HEK293 (cell line): ENCODE data around the gene PLAAT2.

Source experiments
- CTCF ChIA-PET: fragments of 350-600 bp; formaldehyde crosslinking; extraction: SDS; loops from one replicate; lab custom pipeline; 2021; ENCODE audit warnings: antibody characterized with exemption; lab: Yijun Ruan, JAX
- POLR2A ChIA-PET: fragments of 300-600 bp; formaldehyde crosslinking; extraction: SDS; loops from one replicate; lab custom pipeline; 2020; ENCODE audit warnings: antibody characterized with exemption, inconsistent platforms; lab: Yijun Ruan, JAX
- H3K27ac ChIP-seq: fragments of 200-500 bp; sonication (Bioruptor generic); 2 replicates; pipeline ENCODE4 v1.5.1; 2014; ENCODE audit warnings: low read depth, low read length, control low read depth, inconsistent platforms; ENCODE audit errors: extremely low read depth
- H3K36me3 ChIP-seq, 2 experiments: fragments of 200-500 bp in 1 of 2; sonication (Bioruptor generic) in 1 of 2; 1 replicate in 1 of 2; 2 replicates in 1 of 2; pipeline ENCODE4 v1.5.1; 2014 to 2017; ENCODE audit warnings: inconsistent platforms in 2 of 2, low read length in 2 of 2; ENCODE audit not compliant: control insufficient read depth in 2 of 2, insufficient read depth in 1 of 2
- H3K4me1 ChIP-seq: fragments of 200-500 bp; sonication (Bioruptor generic); 2 replicates; pipeline ENCODE4 v1.5.1; 2014; ENCODE audit warnings: mild to moderate bottlenecking, low read length, inconsistent platforms; ENCODE audit not compliant: control insufficient read depth, insufficient read depth
- H3K4me3 ChIP-seq: 2 replicates; pipeline ENCODE4 v1.5.1; 2011; ENCODE audit warnings: low read depth, mild to moderate bottlenecking, control low read depth, low read length, moderate library complexity
- H3K9me3 ChIP-seq: fragments of 200-500 bp; sonication (Bioruptor generic); 2 replicates; pipeline ENCODE4 v1.5.1; 2014; ENCODE audit warnings: low read depth, low read length, inconsistent platforms; ENCODE audit not compliant: control insufficient read depth, insufficient read depth
- BCL11A ChIP-seq: fragments of 450-650 bp; formaldehyde crosslinking; IDR thresholded peaks from 2 replicates; pipeline ENCODE4 v1.5.1; 2016; ENCODE audit warnings: low read depth, missing biosample characterization, missing genetic modification characterization
- FEZF1 ChIP-seq: fragments of 450-650 bp; formaldehyde crosslinking; IDR thresholded peaks from 2 replicates; pipeline ENCODE4 v1.5.1; 2016; ENCODE audit warnings: missing biosample characterization, missing genetic modification characterization
- KLF1 ChIP-seq: fragments of 450-650 bp; formaldehyde crosslinking; IDR thresholded peaks from 2 replicates; pipeline ENCODE4 v1.5.1; 2016; ENCODE audit warnings: missing biosample characterization, missing genetic modification characterization
- KLF16 ChIP-seq: fragments of 450-650 bp; formaldehyde crosslinking; IDR thresholded peaks from 2 replicates; pipeline ENCODE4 v1.5.1; 2017; ENCODE audit warnings: missing biosample characterization, missing genetic modification characterization
- OSR2 ChIP-seq: fragments of 450-650 bp; formaldehyde crosslinking; IDR thresholded peaks from 2 replicates; pipeline ENCODE4 v1.5.1; 2016; ENCODE audit warnings: missing biosample characterization, missing genetic modification characterization
- YY1 ChIP-seq: fragments of 450-650 bp; formaldehyde crosslinking; IDR thresholded peaks from 2 replicates; pipeline ENCODE4 v1.5.1; 2018; ENCODE audit warnings: missing biosample characterization, missing genetic modification characterization
- ZEB2 ChIP-seq: fragments of 450-650 bp; formaldehyde crosslinking; IDR thresholded peaks from 2 replicates; pipeline ENCODE4 v1.5.1; 2016; ENCODE audit warnings: missing biosample characterization, missing genetic modification characterization
- ZFP69B ChIP-seq: fragments of 450-650 bp; formaldehyde crosslinking; IDR thresholded peaks from 2 replicates; pipeline ENCODE4 v1.5.1; 2016; ENCODE audit warnings: missing biosample characterization, missing genetic modification characterization
- ZNF112 ChIP-seq: fragments of 450-650 bp; formaldehyde crosslinking; IDR thresholded peaks from 2 replicates; pipeline ENCODE4 v1.5.0; 2017; ENCODE audit warnings: missing biosample characterization, missing genetic modification characterization
- ZNF121 ChIP-seq: fragments of 450-650 bp; formaldehyde crosslinking; IDR thresholded peaks from 2 replicates; pipeline ENCODE4 v1.5.1; 2016; ENCODE audit warnings: missing biosample characterization, missing genetic modification characterization
- ZNF16 ChIP-seq: fragments of 450-650 bp; formaldehyde crosslinking; IDR thresholded peaks from 2 replicates; pipeline ENCODE4 v1.5.1; 2016; ENCODE audit warnings: low read depth, missing biosample characterization, missing genetic modification characterization
- ZNF169 ChIP-seq: fragments of 450-650 bp; formaldehyde crosslinking; IDR thresholded peaks from 2 replicates; pipeline ENCODE4 v1.5.1; 2016; ENCODE audit warnings: missing biosample characterization, missing genetic modification characterization
- ZNF214 ChIP-seq: fragments of 450-650 bp; formaldehyde crosslinking; IDR thresholded peaks from 2 replicates; pipeline ENCODE4 v1.5.1; 2017; ENCODE audit warnings: missing biosample characterization, mild to moderate bottlenecking, missing genetic modification characterization, borderline replicate concordance
- ZNF239 ChIP-seq: fragments of 450-650 bp; formaldehyde crosslinking; IDR thresholded peaks from 2 replicates; pipeline ENCODE4 v1.5.1; 2016; ENCODE audit warnings: missing biosample characterization, missing genetic modification characterization
- ZNF37A ChIP-seq: fragments of 450-650 bp; IDR thresholded peaks from 2 replicates; pipeline ENCODE4 v1.5.1; 2018; ENCODE audit warnings: missing biosample characterization, missing genetic modification characterization
- ZNF391 ChIP-seq: fragments of 450-650 bp; formaldehyde crosslinking; IDR thresholded peaks from 2 replicates; pipeline ENCODE4 v1.5.1; 2016; ENCODE audit warnings: low read depth, missing biosample characterization, missing genetic modification characterization, borderline replicate concordance
- ZNF580 ChIP-seq: fragments of 450-650 bp; formaldehyde crosslinking; IDR thresholded peaks from 2 replicates; pipeline ENCODE4 v1.5.1; 2016; ENCODE audit warnings: missing biosample characterization, missing genetic modification characterization
- ZNF610 ChIP-seq: fragments of 450-650 bp; formaldehyde crosslinking; IDR thresholded peaks from 2 replicates; pipeline ENCODE4 v1.5.1; 2016; ENCODE audit warnings: missing biosample characterization, missing genetic modification characterization, borderline replicate concordance
- ZNF624 ChIP-seq: fragments of 450-650 bp; formaldehyde crosslinking; IDR thresholded peaks from 2 replicates; pipeline ENCODE4 v1.5.1; 2017; ENCODE audit warnings: missing biosample characterization, missing genetic modification characterization
- ZNF776 ChIP-seq: fragments of 450-650 bp; formaldehyde crosslinking; IDR thresholded peaks from 2 replicates; pipeline ENCODE4 v1.5.0; 2017; ENCODE audit warnings: missing biosample characterization, missing genetic modification characterization, borderline replicate concordance
- ZNF777 ChIP-seq: fragments of 450-650 bp; formaldehyde crosslinking; IDR thresholded peaks from 2 replicates; pipeline ENCODE4 v1.5.1; 2017; ENCODE audit warnings: missing biosample characterization, missing genetic modification characterization, borderline replicate concordance
- TF ChIP-seq, protein P1 (sequence below): fragments of 450-650 bp; formaldehyde crosslinking; IDR thresholded peaks from 2 replicates; pipeline ENCODE4 v1.5.1; 2016; ENCODE audit warnings: missing biosample characterization, missing genetic modification characterization
- TF ChIP-seq, protein P2 (sequence below): fragments of 450-650 bp; formaldehyde crosslinking; IDR thresholded peaks from 2 replicates; pipeline ENCODE4 v1.5.1; 2017; ENCODE audit warnings: missing biosample characterization, missing genetic modification characterization
- TF ChIP-seq, protein P3 (sequence below): fragments of 450-650 bp; formaldehyde crosslinking; IDR thresholded peaks from 2 replicates; pipeline ENCODE4 v1.5.1; 2017; ENCODE audit warnings: missing biosample characterization, missing genetic modification characterization
- TF ChIP-seq, protein P4 (sequence below): fragments of 450-650 bp; formaldehyde crosslinking; IDR thresholded peaks from 2 replicates; pipeline ENCODE4 v1.5.1; 2016; ENCODE audit warnings: missing biosample characterization, missing genetic modification characterization, borderline replicate concordance

The PLAAT2 gene

DNA sequence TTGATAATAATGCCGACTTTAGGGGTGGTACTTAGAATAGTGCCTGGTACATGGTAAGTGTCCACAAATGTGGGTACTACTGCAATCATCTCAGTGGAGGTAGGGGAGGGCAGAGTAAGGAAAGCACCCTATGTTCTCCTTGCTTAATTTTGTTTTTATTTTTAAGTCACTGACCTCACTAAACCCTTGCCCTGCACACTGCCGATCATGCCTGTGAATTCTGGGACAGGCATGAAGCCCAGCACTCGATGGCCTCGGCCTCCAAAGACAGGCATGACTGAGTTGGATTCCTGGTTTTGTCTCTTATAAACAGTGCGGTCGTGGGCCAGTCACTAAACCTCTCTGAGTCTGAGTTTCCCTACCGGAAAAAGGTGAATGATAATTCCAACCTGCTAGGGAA is 50.4 kb downstream of the PLAAT2 start:
- no peaks in the 10 kb centered on the region for H3K36me3 ChIP-seq
- no peaks in the 10 kb centered on the region for H3K4me1 ChIP-seq
- ChIA-PET CTCF (no interaction called here), POLR2A (no interaction called here)
- H3K4me3 ChIP-seq, result no peak overlapping the region
- H3K27ac ChIP-seq, result no peak overlapping the region
- no peaks in the 10 kb centered on the region for H3K9me3 ChIP-seq
- TF ChIP-seq ZEB2 (no peak), ZNF610 (tag by site-specific recombination) (no peak), KLF16 (tag by site-specific recombination) (no peak), ZNF776 (tag by site-specific recombination) (no peak), KLF1 (tag by site-specific recombination) (no peak), BCL11A (no peak), ZFP69B (tag by site-specific recombination) (no peak), ZNF624 (tag by site-specific recombination) (no peak), ZNF777 (no peak), ZNF37A (tag by site-specific recombination) (no peak), ZNF112 (tag by site-specific recombination) (no peak), ZNF121 (tag by site-specific recombination) (no peak), FEZF1 (tag by site-specific recombination) (no peak), ZNF169 (no peak), ZNF16 (tag by site-specific recombination) (no peak)
- TF ChIP-seq, protein P1, sequence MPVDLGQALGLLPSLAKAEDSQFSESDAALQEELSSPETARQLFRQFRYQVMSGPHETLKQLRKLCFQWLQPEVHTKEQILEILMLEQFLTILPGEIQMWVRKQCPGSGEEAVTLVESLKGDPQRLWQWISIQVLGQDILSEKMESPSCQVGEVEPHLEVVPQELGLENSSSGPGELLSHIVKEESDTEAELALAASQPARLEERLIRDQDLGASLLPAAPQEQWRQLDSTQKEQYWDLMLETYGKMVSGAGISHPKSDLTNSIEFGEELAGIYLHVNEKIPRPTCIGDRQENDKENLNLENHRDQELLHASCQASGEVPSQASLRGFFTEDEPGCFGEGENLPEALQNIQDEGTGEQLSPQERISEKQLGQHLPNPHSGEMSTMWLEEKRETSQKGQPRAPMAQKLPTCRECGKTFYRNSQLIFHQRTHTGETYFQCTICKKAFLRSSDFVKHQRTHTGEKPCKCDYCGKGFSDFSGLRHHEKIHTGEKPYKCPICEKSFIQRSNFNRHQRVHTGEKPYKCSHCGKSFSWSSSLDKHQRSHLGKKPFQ, result no peak
- TF ChIP-seq, protein P2, sequence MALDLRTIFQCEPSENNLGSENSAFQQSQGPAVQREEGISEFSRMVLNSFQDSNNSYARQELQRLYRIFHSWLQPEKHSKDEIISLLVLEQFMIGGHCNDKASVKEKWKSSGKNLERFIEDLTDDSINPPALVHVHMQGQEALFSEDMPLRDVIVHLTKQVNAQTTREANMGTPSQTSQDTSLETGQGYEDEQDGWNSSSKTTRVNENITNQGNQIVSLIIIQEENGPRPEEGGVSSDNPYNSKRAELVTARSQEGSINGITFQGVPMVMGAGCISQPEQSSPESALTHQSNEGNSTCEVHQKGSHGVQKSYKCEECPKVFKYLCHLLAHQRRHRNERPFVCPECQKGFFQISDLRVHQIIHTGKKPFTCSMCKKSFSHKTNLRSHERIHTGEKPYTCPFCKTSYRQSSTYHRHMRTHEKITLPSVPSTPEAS (tag by site-specific recombination), result no peak
- TF ChIP-seq, all 188 proteins: peak for 0

DNA sequence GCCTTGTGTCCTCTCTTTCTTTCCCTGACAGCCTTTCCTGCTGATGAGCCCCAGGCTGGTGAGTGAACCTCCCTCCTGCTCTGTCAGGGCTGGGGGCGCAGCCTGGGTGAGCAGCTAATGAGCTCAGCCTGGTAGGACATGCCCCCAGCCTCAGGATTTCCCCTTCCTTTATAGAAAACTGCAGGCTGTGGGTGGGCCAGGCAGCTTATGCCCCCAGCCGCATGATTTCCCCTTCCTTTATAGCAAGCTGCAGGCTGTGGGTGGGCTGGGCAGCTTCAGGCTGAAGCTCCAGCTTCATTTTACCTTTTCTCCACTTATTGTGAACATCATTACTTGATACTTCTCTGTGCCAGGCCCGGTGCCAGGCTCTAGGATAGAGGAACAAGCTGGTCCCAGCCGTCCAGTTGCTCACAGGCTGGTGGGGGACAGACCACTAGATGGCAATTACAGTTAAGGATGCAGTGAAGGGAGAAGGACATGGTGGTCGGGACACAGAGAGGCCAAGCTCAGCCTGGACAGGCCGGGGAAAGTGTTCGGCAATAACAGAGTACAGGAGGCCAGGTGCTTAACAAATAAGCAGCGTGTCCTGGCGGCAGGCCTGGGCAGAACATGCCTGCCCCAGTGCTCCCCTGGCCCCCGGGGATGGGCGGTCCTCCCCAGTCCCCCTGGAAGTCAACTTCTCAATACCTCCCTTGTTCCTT is 52.0 kb downstream of the PLAAT2 start:
- Histone ChIP-seq H3K4me1 (no peaks in the 10 kb centered on the region), H3K4me3 (no peak overlapping the region), H3K27ac (no peak overlapping the region), H3K9me3 (no peaks in the 10 kb centered on the region), H3K36me3 (no peaks in the 10 kb centered on the region)
- POLR2A ChIA-PET, result no interaction called here
- CTCF ChIA-PET, result no interaction called here
- no peak for TF ChIP-seq ZNF776 (tag by site-specific recombination)
- TF ChIP-seq ZNF391 (tag by site-specific recombination), result no peak
- no peak for TF ChIP-seq ZNF121 (tag by site-specific recombination)
- no peak for TF ChIP-seq ZNF214 (tag by site-specific recombination)
- TF ChIP-seq ZNF239 (tag by site-specific recombination), result no peak
- TF ChIP-seq ZNF580 (tag by site-specific recombination), result no peak
- no peak for TF ChIP-seq OSR2 (tag by site-specific recombination)
- no peak for TF ChIP-seq YY1 (tag by site-specific recombination)
- TF ChIP-seq, protein P3, sequence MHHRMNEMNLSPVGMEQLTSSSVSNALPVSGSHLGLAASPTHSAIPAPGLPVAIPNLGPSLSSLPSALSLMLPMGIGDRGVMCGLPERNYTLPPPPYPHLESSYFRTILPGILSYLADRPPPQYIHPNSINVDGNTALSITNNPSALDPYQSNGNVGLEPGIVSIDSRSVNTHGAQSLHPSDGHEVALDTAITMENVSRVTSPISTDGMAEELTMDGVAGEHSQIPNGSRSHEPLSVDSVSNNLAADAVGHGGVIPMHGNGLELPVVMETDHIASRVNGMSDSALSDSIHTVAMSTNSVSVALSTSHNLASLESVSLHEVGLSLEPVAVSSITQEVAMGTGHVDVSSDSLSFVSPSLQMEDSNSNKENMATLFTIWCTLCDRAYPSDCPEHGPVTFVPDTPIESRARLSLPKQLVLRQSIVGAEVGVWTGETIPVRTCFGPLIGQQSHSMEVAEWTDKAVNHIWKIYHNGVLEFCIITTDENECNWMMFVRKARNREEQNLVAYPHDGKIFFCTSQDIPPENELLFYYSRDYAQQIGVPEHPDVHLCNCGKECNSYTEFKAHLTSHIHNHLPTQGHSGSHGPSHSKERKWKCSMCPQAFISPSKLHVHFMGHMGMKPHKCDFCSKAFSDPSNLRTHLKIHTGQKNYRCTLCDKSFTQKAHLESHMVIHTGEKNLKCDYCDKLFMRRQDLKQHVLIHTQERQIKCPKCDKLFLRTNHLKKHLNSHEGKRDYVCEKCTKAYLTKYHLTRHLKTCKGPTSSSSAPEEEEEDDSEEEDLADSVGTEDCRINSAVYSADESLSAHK, result no peak
- TF ChIP-seq, protein P4, sequence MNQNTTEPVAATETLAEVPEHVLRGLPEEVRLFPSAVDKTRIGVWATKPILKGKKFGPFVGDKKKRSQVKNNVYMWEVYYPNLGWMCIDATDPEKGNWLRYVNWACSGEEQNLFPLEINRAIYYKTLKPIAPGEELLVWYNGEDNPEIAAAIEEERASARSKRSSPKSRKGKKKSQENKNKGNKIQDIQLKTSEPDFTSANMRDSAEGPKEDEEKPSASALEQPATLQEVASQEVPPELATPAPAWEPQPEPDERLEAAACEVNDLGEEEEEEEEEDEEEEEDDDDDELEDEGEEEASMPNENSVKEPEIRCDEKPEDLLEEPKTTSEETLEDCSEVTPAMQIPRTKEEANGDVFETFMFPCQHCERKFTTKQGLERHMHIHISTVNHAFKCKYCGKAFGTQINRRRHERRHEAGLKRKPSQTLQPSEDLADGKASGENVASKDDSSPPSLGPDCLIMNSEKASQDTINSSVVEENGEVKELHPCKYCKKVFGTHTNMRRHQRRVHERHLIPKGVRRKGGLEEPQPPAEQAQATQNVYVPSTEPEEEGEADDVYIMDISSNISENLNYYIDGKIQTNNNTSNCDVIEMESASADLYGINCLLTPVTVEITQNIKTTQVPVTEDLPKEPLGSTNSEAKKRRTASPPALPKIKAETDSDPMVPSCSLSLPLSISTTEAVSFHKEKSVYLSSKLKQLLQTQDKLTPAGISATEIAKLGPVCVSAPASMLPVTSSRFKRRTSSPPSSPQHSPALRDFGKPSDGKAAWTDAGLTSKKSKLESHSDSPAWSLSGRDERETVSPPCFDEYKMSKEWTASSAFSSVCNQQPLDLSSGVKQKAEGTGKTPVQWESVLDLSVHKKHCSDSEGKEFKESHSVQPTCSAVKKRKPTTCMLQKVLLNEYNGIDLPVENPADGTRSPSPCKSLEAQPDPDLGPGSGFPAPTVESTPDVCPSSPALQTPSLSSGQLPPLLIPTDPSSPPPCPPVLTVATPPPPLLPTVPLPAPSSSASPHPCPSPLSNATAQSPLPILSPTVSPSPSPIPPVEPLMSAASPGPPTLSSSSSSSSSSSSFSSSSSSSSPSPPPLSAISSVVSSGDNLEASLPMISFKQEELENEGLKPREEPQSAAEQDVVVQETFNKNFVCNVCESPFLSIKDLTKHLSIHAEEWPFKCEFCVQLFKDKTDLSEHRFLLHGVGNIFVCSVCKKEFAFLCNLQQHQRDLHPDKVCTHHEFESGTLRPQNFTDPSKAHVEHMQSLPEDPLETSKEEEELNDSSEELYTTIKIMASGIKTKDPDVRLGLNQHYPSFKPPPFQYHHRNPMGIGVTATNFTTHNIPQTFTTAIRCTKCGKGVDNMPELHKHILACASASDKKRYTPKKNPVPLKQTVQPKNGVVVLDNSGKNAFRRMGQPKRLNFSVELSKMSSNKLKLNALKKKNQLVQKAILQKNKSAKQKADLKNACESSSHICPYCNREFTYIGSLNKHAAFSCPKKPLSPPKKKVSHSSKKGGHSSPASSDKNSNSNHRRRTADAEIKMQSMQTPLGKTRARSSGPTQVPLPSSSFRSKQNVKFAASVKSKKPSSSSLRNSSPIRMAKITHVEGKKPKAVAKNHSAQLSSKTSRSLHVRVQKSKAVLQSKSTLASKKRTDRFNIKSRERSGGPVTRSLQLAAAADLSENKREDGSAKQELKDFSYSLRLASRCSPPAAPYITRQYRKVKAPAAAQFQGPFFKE (tag by site-specific recombination), result no peak
